Osteoblast (primary cell): ENCODE measurements around the gene LRMDA. TPM values are rescaled to one million over a fixed set of nuclear protein-coding genes. Genes with fewer than 3 reads are reported as not detected.

ENCODE experiments used
- DNase-seq: peaks from one replicate; pipeline ENCODE4 v3.0.0; 2011; ENCODE audit warnings: low spot score, mixed read lengths; ENCODE audit not compliant: insufficient read length; ENCODE audit errors: missing footprints
- H2AFZ ChIP-seq: 2 replicates; pipeline ENCODE4 v1.6.0; 2011; ENCODE audit warnings: mild to moderate bottlenecking, low read length
- H3K27ac ChIP-seq: 2 replicates; pipeline ENCODE4 v1.5.1; 2011; ENCODE audit warnings: mild to moderate bottlenecking, low read depth, low read length, moderate library complexity
- H3K27me3 ChIP-seq: 2 replicates; pipeline ENCODE4 v1.6.0; 2012; ENCODE audit warnings: mild to moderate bottlenecking, control low read depth, inconsistent platforms, low read length, moderate library complexity; ENCODE audit not compliant: insufficient read depth
- H3K36me3 ChIP-seq: 2 replicates; pipeline ENCODE4 v1.5.1; 2011; ENCODE audit warnings: mild to moderate bottlenecking, low read length, control low read depth, moderate library complexity; ENCODE audit not compliant: insufficient read depth
- H3K4me1 ChIP-seq: 2 replicates; pipeline ENCODE4 v1.5.1; 2011; ENCODE audit warnings: mild to moderate bottlenecking, low read length, control low read depth, moderate library complexity; ENCODE audit not compliant: insufficient read depth
- H3K4me2 ChIP-seq: 2 replicates; pipeline ENCODE4 v1.6.0; 2011; ENCODE audit warnings: mild to moderate bottlenecking, low read length; ENCODE audit not compliant: insufficient read depth
- H3K4me3 ChIP-seq: fragments of 200-600 bp; sonication (generic); 3 replicates; pipeline ENCODE4 v1.5.1; 2012; ENCODE audit warnings: mild to moderate bottlenecking, low read length, inconsistent platforms; ENCODE audit not compliant: insufficient read depth
- H3K79me2 ChIP-seq: 2 replicates; pipeline ENCODE4 v1.6.0; 2012; ENCODE audit warnings: mild to moderate bottlenecking, low read length, control low read depth, inconsistent platforms; ENCODE audit not compliant: insufficient read depth
- H3K9me3 ChIP-seq: 2 replicates; pipeline ENCODE4 v1.5.1; 2011; ENCODE audit warnings: low read depth, low read length, control low read depth
- H4K20me1 ChIP-seq: 2 replicates; pipeline ENCODE4 v1.6.0; 2012; ENCODE audit warnings: mild to moderate bottlenecking, low read length, control low read depth; ENCODE audit not compliant: insufficient read depth
- total RNA-seq: library from RNA; depleted of rRNA; stranded (reverse); fragments of >200 nt; gene quantifications from 2 replicates; pipeline ENCODE4 v1.2.3, GENCODE V29; 2012
- TF ChIP-seq, protein P1 (sequence below): IDR thresholded peaks from 2 replicates; pipeline ENCODE4 v1.5.1; 2011; ENCODE audit warnings: mild to moderate bottlenecking, low read depth, low read length, moderate library complexity; ENCODE audit errors: extremely low read depth

LRMDA gene
- total RNA-seq, 1 donor, result 18.5 TPM

DNA sequence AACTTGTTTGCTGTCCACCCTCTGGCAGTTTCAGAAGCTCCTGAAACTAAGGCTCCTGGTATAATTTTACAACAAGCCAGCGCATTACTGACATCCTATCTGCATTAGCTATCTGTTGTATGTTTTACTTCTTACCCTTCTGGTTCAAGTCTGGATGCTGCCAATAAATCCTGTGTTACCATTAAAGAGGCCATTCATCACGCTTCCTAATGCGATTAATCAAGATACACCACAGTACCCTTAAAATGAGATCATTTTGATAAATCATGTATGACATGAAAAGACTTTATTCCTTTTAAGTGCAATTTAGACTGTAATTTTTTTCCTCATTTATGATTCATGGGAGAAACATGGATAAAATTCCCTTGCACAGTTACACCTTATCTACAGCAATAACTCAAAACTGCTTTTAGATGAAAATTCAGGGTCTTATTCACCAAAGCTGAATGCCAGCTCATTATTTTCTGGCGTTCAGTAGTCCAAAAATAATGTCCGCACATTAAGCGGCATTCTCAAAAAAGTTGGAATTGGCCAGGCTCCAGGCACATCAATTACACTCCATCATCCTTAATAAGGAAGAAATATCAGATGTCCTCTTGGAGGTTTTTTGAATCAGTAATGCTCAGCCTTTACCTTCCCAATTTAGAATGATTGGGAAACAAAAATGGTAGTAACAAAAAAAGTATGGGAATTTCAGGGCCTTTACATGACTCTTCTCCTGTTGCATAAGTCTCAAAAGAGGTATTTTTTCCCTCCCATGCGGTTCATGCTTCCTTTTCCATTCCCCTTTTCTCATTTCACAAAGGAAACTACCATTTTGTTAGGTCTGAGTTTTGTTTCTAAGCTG is 878.5 kb downstream of the LRMDA start:
- no peak overlapping the region for H3K4me3 ChIP-seq
- no peaks in the 10 kb centered on the region for H4K20me1 ChIP-seq
- peak; percentile 80 for DNase-seq
- H3K36me3 ChIP-seq, result no peaks in the 10 kb centered on the region
- no peaks in the 10 kb centered on the region for H3K27me3 ChIP-seq
- H3K4me2 ChIP-seq, result no peak overlapping the region
- H2AFZ ChIP-seq, result no peak overlapping the region
- H3K4me1 ChIP-seq, result peaks cover 34% of the 10 kb centered on the region
- peak overlapping the region; percentile 55 for H3K27ac ChIP-seq
- TF ChIP-seq, protein P1, sequence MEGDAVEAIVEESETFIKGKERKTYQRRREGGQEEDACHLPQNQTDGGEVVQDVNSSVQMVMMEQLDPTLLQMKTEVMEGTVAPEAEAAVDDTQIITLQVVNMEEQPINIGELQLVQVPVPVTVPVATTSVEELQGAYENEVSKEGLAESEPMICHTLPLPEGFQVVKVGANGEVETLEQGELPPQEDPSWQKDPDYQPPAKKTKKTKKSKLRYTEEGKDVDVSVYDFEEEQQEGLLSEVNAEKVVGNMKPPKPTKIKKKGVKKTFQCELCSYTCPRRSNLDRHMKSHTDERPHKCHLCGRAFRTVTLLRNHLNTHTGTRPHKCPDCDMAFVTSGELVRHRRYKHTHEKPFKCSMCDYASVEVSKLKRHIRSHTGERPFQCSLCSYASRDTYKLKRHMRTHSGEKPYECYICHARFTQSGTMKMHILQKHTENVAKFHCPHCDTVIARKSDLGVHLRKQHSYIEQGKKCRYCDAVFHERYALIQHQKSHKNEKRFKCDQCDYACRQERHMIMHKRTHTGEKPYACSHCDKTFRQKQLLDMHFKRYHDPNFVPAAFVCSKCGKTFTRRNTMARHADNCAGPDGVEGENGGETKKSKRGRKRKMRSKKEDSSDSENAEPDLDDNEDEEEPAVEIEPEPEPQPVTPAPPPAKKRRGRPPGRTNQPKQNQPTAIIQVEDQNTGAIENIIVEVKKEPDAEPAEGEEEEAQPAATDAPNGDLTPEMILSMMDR, result no peak
- no peaks in the 10 kb centered on the region for H3K79me2 ChIP-seq
- H3K9me3 ChIP-seq, result no peaks in the 10 kb centered on the region

DNA sequence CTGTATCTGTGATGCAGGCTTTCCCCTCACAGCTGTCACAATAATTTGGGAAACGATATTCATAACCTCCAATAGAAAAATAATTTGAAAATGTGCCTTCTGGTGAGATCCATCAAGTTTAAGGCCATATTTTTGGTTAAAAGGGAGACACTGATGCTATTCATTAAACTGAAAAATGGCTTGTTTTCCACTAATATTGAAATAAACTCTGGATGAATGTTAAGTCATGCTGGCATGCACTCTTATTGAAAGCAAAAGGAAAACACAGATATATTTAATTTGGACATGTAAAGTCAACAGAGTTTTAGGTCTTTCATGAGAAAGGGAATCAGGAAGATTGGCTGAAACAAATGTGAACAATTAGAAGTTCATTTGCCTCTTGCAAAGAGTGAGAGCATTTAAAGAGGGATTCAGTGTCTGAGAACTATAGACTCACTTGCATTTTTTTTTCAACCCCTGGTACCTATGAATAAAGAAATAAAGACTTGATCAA is 879.2 kb downstream of the LRMDA start:
- no peaks in the 10 kb centered on the region for H3K79me2 ChIP-seq
- no peaks in the 10 kb centered on the region for H3K27me3 ChIP-seq
- H3K4me2 ChIP-seq, result no peak overlapping the region
- H4K20me1 ChIP-seq, result no peaks in the 10 kb centered on the region
- peak overlapping the region; percentile 55 for H3K27ac ChIP-seq
- TF ChIP-seq, protein P1, result no peak
- H3K36me3 ChIP-seq, result no peaks in the 10 kb centered on the region
- peaks cover 31% of the 10 kb centered on the region for H3K4me1 ChIP-seq
- no peaks in the 10 kb centered on the region for H3K9me3 ChIP-seq
- H2AFZ ChIP-seq, result no peak overlapping the region
- no peak overlapping the region for H3K4me3 ChIP-seq
- no peak for DNase-seq

DNA sequence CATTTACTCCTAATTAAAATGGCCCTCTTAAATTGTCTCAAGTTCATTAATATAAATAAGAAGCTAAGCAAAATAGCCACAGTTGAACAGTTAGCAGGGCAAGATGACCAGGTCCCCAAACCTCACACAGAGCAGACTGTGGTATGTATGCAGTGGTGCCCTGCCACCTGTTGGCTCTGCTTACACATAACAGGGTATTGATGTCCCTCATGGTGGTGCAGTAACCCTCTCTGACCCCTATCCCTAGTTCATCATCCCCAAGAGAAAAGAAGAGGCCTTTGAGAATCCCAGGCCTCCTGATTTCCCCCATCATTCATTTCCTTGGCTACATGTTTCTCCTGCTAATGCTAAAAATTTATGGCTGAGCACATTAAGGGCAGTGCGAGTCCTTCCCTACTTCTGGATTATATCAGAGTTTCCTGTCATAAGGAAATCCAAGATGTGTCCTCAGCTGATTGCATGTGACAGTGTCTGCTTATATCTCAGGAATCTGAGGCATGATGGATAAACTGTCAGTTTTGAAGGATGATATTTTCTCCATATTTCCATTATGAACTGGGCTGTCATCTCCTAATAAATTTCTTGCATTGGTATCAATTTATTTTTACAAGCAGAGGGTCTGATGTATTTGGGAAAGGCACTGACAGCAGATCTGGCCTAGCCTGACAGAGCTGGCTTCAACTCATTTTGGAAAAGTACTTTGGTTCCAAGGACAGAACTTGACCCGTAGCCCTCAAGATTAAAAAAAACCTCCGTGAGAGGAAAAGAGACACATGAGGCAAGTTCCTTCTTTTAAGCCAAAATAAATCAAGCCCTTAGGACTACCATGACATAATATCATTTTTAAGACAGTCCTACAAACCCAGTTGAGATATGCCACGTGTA is 880.6 kb downstream of the LRMDA start:
- TF ChIP-seq, protein P1, result peak; percentile 50
- no peak overlapping the region for H3K27ac ChIP-seq
- peak overlapping the region; percentile 37 for H2AFZ ChIP-seq
- peaks cover 2% of the 10 kb centered on the region for H3K9me3 ChIP-seq
- no peaks in the 10 kb centered on the region for H3K79me2 ChIP-seq
- H4K20me1 ChIP-seq, result no peaks in the 10 kb centered on the region
- no peaks in the 10 kb centered on the region for H3K27me3 ChIP-seq
- H3K4me1 ChIP-seq, result peaks cover 21% of the 10 kb centered on the region
- no peak for DNase-seq
- H3K4me2 ChIP-seq, result no peak overlapping the region
- no peaks in the 10 kb centered on the region for H3K36me3 ChIP-seq
- H3K4me3 ChIP-seq, result no peak overlapping the region
